Left lobe of liver (tissue), 2 donors: ENCODE data around the gene SDK2. TPM values are rescaled to one million over a fixed set of nuclear protein-coding genes. Genes with fewer than 3 reads are reported as not detected.
"Not testable (repeated sequence)": the region's sequence is repeated elsewhere in the genome, so short reads cannot be mapped to it uniquely, and the experiment has no call there.

ENCODE experiments used
- ATAC-seq: fragments of 200-7000 bp; cut with Tn5 transposase; one replicate; pipeline ENCODE4 v1.9.1; 2020; ENCODE audit warnings: mild to moderate bottlenecking, moderate library complexity
- DNase-seq: peaks from one replicate; pipeline ENCODE4 v3.0.0-alpha.2; 2020; ENCODE audit warnings: low spot score
- total RNA-seq: library from RNA; stranded (reverse); gene quantifications from one replicate; pipeline ENCODE4 v1.2.1, GENCODE V29; 2021
- donor health status: DM: no; HTN: no; CAD: no; lungs with moderate emphysema.
- donor health status: DM: no; HTN: yes; CAD: no.

The SDK2 gene
- total RNA-seq, 1 donor from 2014 or later: 0.15 TPM

- ATAC-seq: no peak
- no peak for DNase-seq
Observed at GRCh38 chr17:73465130-73465952, 178.9 kb downstream of the SDK2 start.

DNA sequence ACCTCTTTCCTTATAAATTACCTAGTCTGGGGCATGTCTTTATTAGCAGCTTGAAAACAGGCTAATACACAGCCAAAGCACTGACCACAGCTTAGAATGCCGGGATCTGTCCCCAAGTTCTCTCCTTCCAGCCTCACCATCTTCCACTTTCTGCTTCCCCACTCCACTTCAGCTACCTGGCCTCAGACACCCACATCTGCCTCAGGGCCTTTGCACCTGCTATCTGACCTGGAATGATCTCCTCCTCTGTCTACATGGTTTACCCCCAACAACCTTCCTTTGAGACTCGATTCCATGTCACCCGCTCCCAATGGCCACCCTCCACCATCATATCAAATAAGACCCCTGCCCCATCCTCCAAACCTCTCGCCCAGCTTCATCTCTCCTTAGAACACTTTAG is 179.8 kb downstream of the SDK2 start:
- DNase-seq (no peak), ATAC-seq (no peak)

DNA sequence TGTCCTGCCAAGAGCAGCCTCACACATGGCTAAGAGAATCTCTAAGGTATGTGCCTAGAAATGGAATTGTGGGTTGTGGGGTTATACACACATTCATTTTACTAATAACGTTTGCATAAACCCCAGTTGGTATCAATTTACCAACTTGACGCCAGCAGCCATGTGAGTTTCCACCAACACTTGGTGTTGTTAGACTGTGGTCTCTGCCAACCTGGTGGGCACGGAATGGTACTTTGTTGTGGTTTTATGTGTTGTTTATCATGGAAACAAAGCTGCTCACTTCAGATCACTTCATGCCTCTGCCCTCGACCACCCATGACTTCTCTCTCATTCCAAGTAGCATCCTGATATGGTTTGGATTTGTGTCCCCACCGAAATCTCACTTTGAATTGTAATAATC is 180.4 kb downstream of the SDK2 start:
- DNase-seq: no peak
- ATAC-seq: no peak

GRCh38 chr17:73462823-73463222 is 181.4 kb downstream of the SDK2 start:
- no peak for ATAC-seq
- DNase-seq: no peak

DNA sequence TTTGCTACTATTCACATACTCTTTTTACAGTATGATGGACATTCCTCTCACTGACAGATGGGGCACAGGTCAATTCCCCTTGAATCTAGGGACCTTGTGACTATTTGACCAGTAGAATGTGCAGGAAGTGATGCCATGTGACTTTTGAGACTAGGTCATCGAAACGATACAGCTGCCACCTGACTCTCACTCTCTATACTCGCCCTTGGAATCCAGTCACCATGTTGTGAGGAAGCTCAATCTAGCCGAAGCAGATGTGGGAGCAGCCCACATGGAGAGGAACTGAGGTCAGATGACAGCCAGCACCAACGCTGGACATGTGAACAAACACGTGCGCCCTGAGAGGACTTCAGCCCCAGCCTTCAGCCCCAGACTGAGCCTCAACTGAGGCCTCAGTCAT is 184.3 kb downstream of the SDK2 start:
- DNase-seq (no peak), ATAC-seq (no peak)

DNA sequence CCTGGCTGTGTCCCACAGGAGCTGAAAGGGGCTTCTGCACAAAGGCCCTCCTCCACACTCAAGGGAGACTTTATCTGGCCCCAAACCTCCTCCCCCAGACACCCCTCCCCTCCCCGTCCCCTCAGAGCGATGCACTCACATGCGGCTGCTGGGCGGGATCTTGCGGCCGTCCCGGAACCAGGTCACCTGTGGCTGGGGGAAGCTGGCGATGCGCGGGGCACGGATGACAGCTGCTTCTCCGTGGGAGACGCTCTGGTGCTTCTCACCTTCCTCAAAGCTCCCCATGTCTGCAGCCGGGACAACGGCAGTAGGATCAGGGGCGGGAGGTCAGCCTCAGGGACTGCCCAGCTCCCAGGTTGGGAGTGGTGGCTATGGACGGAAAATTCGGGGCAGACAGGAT is 188.5 kb downstream of the SDK2 start:
- DNase-seq (no peak), ATAC-seq (no peak)

DNA sequence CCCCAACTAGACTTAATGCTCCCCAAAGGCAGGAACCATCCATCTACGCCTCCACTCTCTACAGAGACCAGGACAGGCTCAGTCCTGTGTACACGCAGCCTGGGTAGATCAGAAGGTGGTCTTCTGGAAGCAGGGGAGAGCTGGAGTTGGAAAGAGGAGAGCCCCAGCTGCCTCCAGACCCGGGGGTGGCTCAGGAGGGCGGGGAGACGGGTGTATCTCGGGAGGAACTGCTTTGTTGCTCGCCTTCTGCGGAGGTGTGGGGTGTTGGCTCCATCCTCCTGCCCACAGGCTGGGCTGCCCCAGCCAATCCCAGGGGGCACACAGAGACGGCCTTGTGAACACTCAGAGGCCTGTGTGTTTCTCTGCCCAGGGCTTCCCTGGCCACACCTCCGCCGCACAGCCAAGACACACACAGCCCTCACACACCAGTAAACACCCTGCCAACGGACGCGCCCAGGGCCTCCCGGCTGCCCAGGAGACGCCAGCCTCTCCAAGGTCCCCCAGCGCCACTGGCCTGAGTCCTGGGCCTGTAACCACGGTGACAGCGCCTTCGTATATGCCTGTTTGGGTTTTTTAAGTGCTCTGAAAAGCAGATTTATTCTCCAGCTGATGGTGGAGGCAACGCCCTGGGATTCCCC is 189.1 kb downstream of the SDK2 start:
- ATAC-seq: no peak
- DNase-seq: no peak

DNA sequence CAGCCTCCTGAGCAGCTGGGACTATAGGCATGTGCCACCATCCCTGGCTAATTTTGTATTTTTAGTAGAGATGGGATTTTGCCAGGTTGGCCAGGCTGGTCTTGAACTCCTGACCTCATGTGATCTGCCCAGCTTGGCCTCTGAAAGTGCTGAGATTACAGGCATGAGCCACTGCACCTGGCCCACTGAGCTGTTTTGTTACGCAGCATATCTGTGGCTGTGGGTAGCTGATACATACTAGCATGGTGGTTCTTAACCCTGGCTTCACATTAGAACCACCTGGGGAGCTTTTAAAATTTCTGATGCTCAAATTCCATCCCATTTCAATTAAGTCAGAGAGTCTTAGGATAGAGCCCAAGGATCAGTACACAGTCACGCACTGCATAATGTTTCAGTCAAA is 190.8 kb downstream of the SDK2 start:
- DNase-seq, ATAC-seq: not testable (repeated sequence)

GRCh38 chr17:73453090-73453489 is 191.2 kb downstream of the SDK2 start:
- ATAC-seq (no peak), DNase-seq (no peak)

DNA sequence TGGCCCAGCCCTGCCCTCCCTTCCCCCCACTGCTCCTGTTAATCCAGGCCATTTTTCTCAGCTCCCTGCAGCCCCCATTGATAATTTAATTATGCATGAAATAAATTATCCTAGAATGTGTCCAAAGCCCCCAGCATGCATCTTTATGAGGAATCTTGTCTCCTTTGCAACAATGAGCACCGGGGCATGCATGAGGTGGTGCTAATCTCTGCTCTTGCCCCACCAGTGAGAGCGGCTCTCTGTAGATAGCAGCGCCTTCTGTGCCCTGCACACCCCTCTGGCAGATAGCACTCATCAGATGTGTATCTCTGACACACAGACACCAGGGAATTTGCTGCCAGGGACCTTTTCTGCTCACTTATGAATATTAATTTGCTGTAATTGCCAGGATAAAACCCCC is 192.2 kb downstream of the SDK2 start:
- DNase-seq (no peak), ATAC-seq (no peak)

DNA sequence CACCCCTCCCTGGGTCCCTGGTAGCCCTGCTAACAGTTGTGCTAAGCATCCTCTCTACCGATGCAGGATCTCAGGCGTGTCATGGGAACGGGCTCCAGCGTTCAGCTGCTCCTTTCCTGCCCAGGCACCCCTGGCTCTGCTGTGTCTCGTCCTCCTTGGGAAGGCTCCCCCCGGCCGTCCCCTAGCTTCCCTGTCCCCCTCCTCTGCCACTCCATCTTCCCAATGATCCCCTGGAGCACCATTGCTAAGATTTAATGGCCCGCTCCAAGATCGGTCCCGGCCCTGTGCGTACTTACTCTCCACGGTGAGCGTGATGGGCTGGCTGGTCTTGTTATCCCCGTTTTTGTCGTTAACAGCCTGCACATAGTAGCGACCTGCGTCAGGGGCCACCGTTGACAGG is 196.9 kb downstream of the SDK2 start:
- ATAC-seq (no peak), DNase-seq (no peak)

- no peak for ATAC-seq
- no peak for DNase-seq
Observed at GRCh38 chr17:73446617-73447016, 197.6 kb downstream of the SDK2 start.

DNA sequence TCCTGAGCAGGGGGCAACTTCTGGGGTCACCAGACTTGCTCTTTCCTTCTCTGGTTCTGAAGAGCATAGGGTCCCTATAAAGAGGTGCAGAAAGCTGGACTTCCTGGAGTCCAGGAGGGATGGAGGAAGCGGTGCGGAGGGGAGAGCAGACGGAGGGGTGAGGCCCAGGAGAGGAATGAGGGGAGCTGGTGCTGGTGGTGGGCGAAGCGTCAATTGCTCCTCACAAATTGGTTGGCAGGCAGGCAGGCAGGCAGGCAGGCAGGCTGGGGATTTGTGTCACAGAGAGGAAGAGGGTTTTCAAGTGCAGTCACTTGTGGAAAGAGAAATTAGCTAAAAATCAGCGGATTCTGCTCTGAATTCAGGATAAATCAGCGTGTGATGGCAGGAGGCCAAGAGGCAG is 198.8 kb downstream of the SDK2 start:
- DNase-seq: no peak
- no peak for ATAC-seq

DNA sequence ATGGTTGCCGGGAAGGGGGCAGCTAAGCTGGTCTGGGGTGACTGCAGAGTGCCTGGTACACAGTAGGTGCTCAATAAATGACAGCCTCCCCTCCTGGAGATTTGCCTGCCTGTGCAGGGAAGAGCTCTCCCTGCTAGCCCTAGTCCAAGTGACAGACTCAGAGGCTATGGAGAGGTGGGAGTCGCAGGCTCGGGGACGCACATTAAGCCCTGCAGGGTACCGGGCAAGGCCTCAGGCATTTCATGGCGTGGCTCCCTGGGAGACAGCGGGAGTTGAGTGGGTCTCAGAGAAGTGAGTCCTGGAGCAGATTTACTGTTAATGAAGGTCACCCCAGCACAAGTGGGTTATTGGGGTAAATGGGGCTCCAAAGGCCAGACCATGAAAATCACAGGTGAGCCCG is 200.2 kb downstream of the SDK2 start:
- DNase-seq: no peak
- no peak for ATAC-seq

GRCh38 chr17:73439597-73439996 is 204.6 kb downstream of the SDK2 start:
- no peak for DNase-seq

DNA sequence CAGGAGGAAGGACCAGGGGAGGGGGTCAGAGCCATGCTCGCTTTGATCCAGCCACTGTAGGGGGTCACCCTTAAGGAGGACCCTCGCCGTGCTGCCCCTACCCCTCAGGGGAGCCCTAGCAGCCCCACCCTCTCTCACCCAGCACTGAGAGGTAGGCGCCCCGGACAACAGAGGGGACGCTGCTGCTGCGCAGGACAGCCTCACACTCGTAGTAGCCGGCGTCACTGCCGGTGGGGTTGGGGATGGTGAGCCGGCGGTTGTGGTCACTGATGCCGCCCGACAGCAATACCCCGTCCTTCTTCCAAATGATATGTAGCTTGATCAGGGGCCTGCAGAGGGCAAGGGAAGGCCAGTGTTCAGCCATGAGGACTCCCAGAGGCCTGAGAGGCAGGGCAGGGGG is 206.4 kb downstream of the SDK2 start:
- ATAC-seq (no peak), DNase-seq (no peak)

More at GRCh38 chr17:73439597-73439996, 204.6 kb downstream of the SDK2 start:
- no peak for ATAC-seq

- DNase-seq: no peak
- ATAC-seq: no peak
Observed at GRCh38 chr17:73436954-73437353, 207.3 kb downstream of the SDK2 start.

DNA sequence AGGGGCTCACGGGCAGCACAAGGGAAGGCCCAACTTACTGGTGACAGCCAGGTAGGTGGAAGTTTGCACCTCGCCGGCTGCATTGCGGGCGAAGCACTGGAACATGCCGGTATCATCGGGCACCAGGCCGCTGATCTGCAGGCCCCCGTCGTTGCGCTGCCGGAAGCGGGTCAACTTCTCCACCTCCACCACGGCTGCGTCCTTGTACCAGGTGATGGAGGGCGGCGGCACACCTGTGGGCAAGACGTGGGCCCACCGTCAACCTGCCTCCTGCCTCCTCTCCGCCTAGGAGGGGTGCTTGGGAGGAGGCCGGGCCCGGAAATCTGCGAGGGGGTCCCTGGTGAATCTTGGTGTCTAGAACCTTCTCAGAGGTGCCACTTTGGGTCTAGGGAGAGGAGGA is 208.8 kb downstream of the SDK2 start:
- DNase-seq (no peak), ATAC-seq (no peak)

DNA sequence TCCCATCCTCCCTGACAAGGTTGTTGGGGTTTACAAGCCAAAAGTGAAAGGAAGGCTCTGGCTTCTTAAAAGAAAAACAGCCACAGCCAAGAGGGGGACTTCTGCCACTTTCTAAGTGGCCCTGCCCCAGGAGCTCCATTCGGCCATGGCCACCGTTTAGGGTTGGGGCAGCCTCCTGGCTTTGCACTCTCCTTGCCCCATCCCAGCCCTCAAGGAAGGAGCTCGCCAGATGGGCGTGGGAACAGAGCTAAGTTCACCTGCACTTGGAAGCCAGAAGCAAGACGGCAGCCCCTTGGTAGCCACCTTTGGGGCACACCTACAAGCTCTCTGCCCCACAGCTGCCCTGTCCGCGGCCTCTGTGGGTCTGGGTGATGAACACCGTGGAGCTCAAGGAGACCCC is 210.1 kb downstream of the SDK2 start:
- DNase-seq (no peak), ATAC-seq (no peak)

DNA sequence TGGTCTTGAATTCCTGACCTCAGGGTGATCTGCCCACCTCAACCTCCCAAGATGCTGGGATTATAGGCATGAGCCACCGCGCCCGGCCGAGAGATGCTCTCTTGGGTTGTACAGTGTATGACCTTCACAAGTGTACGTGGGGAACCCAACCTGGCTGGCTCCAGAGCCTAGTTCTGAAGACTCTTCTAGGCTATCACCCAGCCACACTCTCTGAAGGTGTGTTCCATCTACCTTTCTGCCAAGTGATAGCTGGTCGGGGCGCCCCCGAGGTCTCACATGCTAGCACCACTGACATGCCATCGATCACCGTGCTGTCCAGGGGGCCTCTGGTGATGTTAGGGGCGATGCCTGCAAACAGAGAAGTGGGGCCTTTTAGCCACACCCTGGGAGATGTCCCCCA is 210.7 kb downstream of the SDK2 start:
- DNase-seq: no peak

DNA sequence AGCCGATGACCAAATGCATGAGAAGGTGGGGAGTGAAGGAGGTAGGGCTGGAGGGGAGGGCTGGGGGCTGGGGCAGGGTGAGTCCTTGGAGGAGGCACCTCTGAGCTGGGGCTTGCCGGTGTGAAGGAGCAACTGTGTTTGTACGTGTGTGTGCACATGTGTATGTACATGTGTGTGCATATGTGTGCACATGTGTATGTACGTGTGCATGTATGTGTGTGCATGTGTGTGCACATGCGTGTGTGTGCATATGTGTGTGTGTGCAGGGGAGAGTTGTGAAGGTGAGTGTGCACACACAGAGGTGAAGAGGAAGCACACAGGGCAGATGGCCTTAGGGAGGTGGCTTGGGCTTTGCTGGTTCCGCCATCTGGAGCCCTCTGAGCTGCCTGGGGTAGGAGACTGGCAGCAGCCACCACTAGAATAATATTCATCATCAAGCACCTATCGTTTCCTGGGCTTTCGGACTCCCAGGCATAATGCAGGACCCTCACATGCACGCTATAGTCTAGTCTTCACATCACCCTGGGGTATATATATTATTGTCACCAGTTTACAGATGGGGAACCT is 211.5 kb downstream of the SDK2 start:
- ATAC-seq (no peak), DNase-seq (no peak)

More for the DNA sequence above, 210.7 kb downstream of the SDK2 start:
- ATAC-seq: no peak
